ENCODE measurements around the gene RAB4A. TPM values are rescaled to one million over a fixed set of nuclear protein-coding genes. Genes with fewer than 3 reads are reported as not detected.

RAB4A gene
- total RNA-seq, 1 experiment from 2014 or later = 66.7 TPM

GRCh38 chr1:229251185-229251584 is 19.7 kb upstream of the RAB4A start:
- no peaks in the 10 kb centered on the region for H3K9me3 ChIP-seq (ENCODE audit: control insufficient read depth, low read depth, low read length)
- Mint-ChIP-seq H3K36me3 (ENCODE audit: insufficient read depth in 1 of 3, low read depth in 3 of 3) (no peaks in the 10 kb centered on the region), H3K27me3 (ENCODE audit: low read depth) (peaks cover 2% of the 10 kb centered on the region; the same call in 1 of the 2 replicates), H3K9me3 (no peaks in the 10 kb centered on the region), H3K27ac (0 out of 7 replicates have a peak overlapping the region, but pooled peaks of 1 of the 3 experiments have one; percentile 59), H3K4me1 (peaks cover 33 to 43% of the 10 kb centered on the region in 2 experiments), H3K4me3 (no peak overlapping the region)
- H3T11ph ChIP-seq (ENCODE audit: low read length) = no peak overlapping the region
- no peak overlapping the region for H2BK5ac ChIP-seq (ENCODE audit: insufficient read length, low read length)
- H4K20me1 ChIP-seq (ENCODE audit: control insufficient read depth, insufficient read depth, insufficient read length) = no peaks in the 10 kb centered on the region
- H3K23ac ChIP-seq (ENCODE audit: insufficient read length, low read depth, low read length) = no peak overlapping the region
- H3K27me3 ChIP-seq (ENCODE audit: insufficient read depth, low read length) = no peaks in the 10 kb centered on the region
- H3K9ac ChIP-seq (ENCODE audit: extremely low read depth, insufficient read length, low read length) = no peak overlapping the region
- WGBS (ENCODE audit: extremely low coverage, insufficient read length, low lambda C conversion rate) = no CpG with 5 or more reads among the region's 5 CpGs
- H2BK20ac ChIP-seq (ENCODE audit: low read depth, low read length, poor library complexity, severe bottlenecking) = no peak overlapping the region
- H3K23me2 ChIP-seq (ENCODE audit: insufficient read length, low read depth, low read length, poor library complexity, severe bottlenecking) = no peaks in the 10 kb centered on the region
- no peak overlapping the region for H4K91ac ChIP-seq (ENCODE audit: insufficient read length, low read depth, low read length)
- H2AK5ac ChIP-seq (ENCODE audit: insufficient read length, low read length) = no peak overlapping the region
- H3K56ac ChIP-seq (ENCODE audit: insufficient read length, low read depth, low read length) = no peak overlapping the region
- no peak overlapping the region for H3K14ac ChIP-seq (ENCODE audit: insufficient read depth, low read length)
- no peak overlapping the region for H3K4ac ChIP-seq (ENCODE audit: low read depth, low read length)
- TF ChIP-seq CTCF (conservative IDR thresholded peaks at IDR 0.05) = no peak
- H3K79me2 ChIP-seq (ENCODE audit: insufficient read depth, low read length) = no peaks in the 10 kb centered on the region
- H3K79me1 ChIP-seq (ENCODE audit: insufficient read depth, low read depth, low read length, poor library complexity, severe bottlenecking) = no peaks in the 10 kb centered on the region
- no peak overlapping the region for H2BK15ac ChIP-seq (ENCODE audit: low read depth, low read length)
- no peak overlapping the region for H3K27ac ChIP-seq (ENCODE audit: insufficient read length, low read depth, low read length)
- H3K18ac ChIP-seq (ENCODE audit: insufficient read length, low read depth, low read length) = no peak overlapping the region
- H3K4me2 ChIP-seq (ENCODE audit: insufficient read depth, insufficient read length, low read length) = no peak overlapping the region
- H4K8ac ChIP-seq (replicated peaks; ENCODE audit: insufficient read length, low read depth, low read length) = no peak overlapping the region
- H4K5ac ChIP-seq (ENCODE audit: insufficient read length, low read depth, low read length) = no peak overlapping the region
- DNase-seq = no peak
- H2AFZ ChIP-seq (ENCODE audit: low read length) = no peak overlapping the region
- H3K4me1 ChIP-seq (ENCODE audit: insufficient read depth, low read length) = peaks cover 9% of the 10 kb centered on the region; the same call in 1 of the 2 replicates
- H2BK12ac ChIP-seq (ENCODE audit: insufficient read length, low read depth, low read length) = no peak overlapping the region
- H2BK120ac ChIP-seq (ENCODE audit: low read depth, low read length, poor library complexity, severe bottlenecking) = no peak overlapping the region
